MM.1S (cell line): Measurements from ENCODE around the gene HSPB3.
"Not testable (repeated sequence)": the region's sequence is repeated elsewhere in the genome, so short reads cannot be mapped to it uniquely, and the experiment has no call there.

Experiments
- DNase-seq: peaks from one replicate; pipeline ENCODE4 v3.0.0-alpha.2; 2015
- H2AFZ ChIP-seq: fragments of 300-600 bp; sonication (generic); 2 replicates; pipeline ENCODE4 v1.6.0; 2016; ENCODE audit warnings: antibody characterized with exemption, low read length
- H3F3A ChIP-seq: fragments of 300-600 bp; sonication (generic); 2 replicates; pipeline ENCODE4 v1.6.1; 2016; ENCODE audit warnings: mild to moderate bottlenecking, antibody characterized with exemption, low read length, moderate library complexity, mixed read lengths; ENCODE audit not compliant: insufficient read depth
- H3K27ac ChIP-seq: fragments of 300-600 bp; sonication (generic); 2 replicates; pipeline ENCODE4 v1.5.1; 2016; ENCODE audit warnings: mild to moderate bottlenecking, low read length
- H3K27me3 ChIP-seq: fragments of 300-600 bp; sonication (generic); replicated peaks from 2 replicates; pipeline ENCODE4 v1.6.0; 2016; ENCODE audit warnings: low read length; ENCODE audit not compliant: insufficient read depth
- H3K36me3 ChIP-seq: fragments of 300-600 bp; sonication (generic); replicated peaks from 2 replicates; pipeline ENCODE4 v1.6.1; 2016; ENCODE audit warnings: mild to moderate bottlenecking, low read length, mixed read lengths; ENCODE audit not compliant: insufficient read depth
- H3K4me1 ChIP-seq: fragments of 300-600 bp; sonication (generic); 2 replicates; pipeline ENCODE4 v1.6.1; 2016; ENCODE audit warnings: low read length, mixed read lengths
- H3K4me2 ChIP-seq: fragments of 300-600 bp; sonication (generic); 2 replicates; pipeline ENCODE4 v1.6.0; 2016; ENCODE audit warnings: low read depth, low read length
- H3K4me3 ChIP-seq: fragments of 300-600 bp; sonication (generic); 2 replicates; pipeline ENCODE4 v1.5.1; 2016; ENCODE audit warnings: low read length, mixed read lengths
- H3K79me2 ChIP-seq: fragments of 300-600 bp; sonication (generic); 2 replicates; pipeline ENCODE4 v1.6.1; 2016; ENCODE audit warnings: mixed run types, low read length, mixed read lengths
- H3K9ac ChIP-seq: fragments of 300-600 bp; sonication (generic); 2 replicates; pipeline ENCODE4 v1.6.1; 2016; ENCODE audit warnings: low read length, mixed read lengths
- H3K9me2 ChIP-seq: fragments of 300-600 bp; sonication (generic); replicated peaks from 2 replicates; pipeline ENCODE4 v1.6.1; 2016; ENCODE audit warnings: mild to moderate bottlenecking, low read length, mixed read lengths; ENCODE audit not compliant: insufficient read depth
- H3K9me3 ChIP-seq: fragments of 300-600 bp; sonication (generic); replicated peaks from 2 replicates; pipeline ENCODE4 v1.6.1; 2016; ENCODE audit warnings: mild to moderate bottlenecking, low read length, mixed read lengths; ENCODE audit not compliant: insufficient read depth
- H4K20me1 ChIP-seq: fragments of 300-600 bp; sonication (generic); 2 replicates; pipeline ENCODE4 v1.6.1; 2016; ENCODE audit warnings: mild to moderate bottlenecking, low read length, moderate library complexity, mixed read lengths; ENCODE audit not compliant: insufficient read depth
- EZH2 ChIP-seq: fragments of 300-600 bp; sonication (generic); optimal IDR thresholded peaks from 2 replicates; pipeline ENCODE3; 2017; ENCODE audit warnings: low read depth, mild to moderate bottlenecking, antibody characterized with exemption, low read length, mixed read lengths
- EZH2phosphoT487 ChIP-seq: fragments of 300-600 bp; sonication (generic); IDR thresholded peaks from 2 replicates; pipeline ENCODE4 v1.6.1; 2018; ENCODE audit warnings: antibody characterized with exemption, low read length
- TF ChIP-seq, protein P1 (sequence below): fragments of 300-600 bp; sonication (generic); IDR thresholded peaks from 2 replicates; pipeline ENCODE4 v1.5.1; 2016; ENCODE audit warnings: antibody characterized with exemption, low read length, mixed read lengths

The HSPB3 gene

DNA sequence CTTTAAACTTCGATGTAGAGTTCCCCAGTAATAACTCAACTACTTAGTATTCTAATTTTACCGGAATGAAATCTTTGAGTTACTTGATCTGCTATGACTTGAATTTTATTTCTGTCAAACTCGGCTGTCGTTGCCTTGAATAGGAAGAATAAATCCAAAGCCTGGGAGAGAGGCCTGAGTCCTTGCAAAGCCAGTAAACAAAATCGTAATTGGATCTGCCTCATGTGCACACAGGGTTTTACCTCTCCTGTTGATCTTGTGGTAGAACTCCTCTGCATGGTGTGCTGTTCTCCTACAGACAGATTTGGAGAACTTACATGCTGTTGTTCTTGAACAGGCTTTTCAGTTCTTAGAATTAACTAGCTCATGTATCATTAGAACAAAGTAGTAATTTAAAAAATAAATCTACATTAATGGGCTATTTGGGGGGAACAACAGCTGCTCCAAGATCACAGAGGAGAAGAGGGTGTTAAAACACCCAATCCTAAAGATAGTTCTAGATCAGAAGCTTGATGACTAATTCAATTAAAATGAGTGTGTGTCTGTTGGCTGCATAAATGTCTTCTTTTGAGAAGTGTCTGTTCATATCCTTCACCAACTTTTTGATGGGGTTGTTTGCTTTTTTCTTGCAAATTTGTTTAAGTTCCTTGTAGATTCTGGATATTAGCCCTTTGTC lies 28.9 kb downstream of the HSPB3 start:
- no peak overlapping the region for H3K4me3 ChIP-seq
- H3F3A ChIP-seq, result no peaks in the 10 kb centered on the region
- no peaks in the 10 kb centered on the region for H4K20me1 ChIP-seq
- H3K4me1 ChIP-seq, result no peaks in the 10 kb centered on the region
- DNase-seq, result no peak
- no peaks in the 10 kb centered on the region for H3K36me3 ChIP-seq
- no peak for TF ChIP-seq EZH2
- no peak for TF ChIP-seq EZH2phosphoT487
- TF ChIP-seq, protein P1, sequence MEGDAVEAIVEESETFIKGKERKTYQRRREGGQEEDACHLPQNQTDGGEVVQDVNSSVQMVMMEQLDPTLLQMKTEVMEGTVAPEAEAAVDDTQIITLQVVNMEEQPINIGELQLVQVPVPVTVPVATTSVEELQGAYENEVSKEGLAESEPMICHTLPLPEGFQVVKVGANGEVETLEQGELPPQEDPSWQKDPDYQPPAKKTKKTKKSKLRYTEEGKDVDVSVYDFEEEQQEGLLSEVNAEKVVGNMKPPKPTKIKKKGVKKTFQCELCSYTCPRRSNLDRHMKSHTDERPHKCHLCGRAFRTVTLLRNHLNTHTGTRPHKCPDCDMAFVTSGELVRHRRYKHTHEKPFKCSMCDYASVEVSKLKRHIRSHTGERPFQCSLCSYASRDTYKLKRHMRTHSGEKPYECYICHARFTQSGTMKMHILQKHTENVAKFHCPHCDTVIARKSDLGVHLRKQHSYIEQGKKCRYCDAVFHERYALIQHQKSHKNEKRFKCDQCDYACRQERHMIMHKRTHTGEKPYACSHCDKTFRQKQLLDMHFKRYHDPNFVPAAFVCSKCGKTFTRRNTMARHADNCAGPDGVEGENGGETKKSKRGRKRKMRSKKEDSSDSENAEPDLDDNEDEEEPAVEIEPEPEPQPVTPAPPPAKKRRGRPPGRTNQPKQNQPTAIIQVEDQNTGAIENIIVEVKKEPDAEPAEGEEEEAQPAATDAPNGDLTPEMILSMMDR, result no peak
- no peaks in the 10 kb centered on the region for H3K9me2 ChIP-seq
- H3K4me2 ChIP-seq, result no peak overlapping the region
- H3K9ac ChIP-seq, result no peak overlapping the region
- no peak overlapping the region for H3K27ac ChIP-seq
- H3K9me3 ChIP-seq, result no peaks in the 10 kb centered on the region
- H3K79me2 ChIP-seq, result no peaks in the 10 kb centered on the region
- H2AFZ ChIP-seq, result no peak overlapping the region
- H3K27me3 ChIP-seq, result no peaks in the 10 kb centered on the region

GRCh38 chr5:54485659-54486058 lies 30.2 kb downstream of the HSPB3 start:
- not testable (repeated sequence) for H3K9me3 ChIP-seq, H2AFZ ChIP-seq, H3K9ac ChIP-seq, H3K27me3 ChIP-seq, H3F3A ChIP-seq, H3K4me3 ChIP-seq, H4K20me1 ChIP-seq, DNase-seq, H3K36me3 ChIP-seq, H3K27ac ChIP-seq, H3K4me1 ChIP-seq, H3K9me2 ChIP-seq, H3K79me2 ChIP-seq, H3K4me2 ChIP-seq

- not testable (repeated sequence) for H3K36me3 ChIP-seq, H3K9ac ChIP-seq, DNase-seq, H2AFZ ChIP-seq, H3K4me3 ChIP-seq, H3K4me2 ChIP-seq, H4K20me1 ChIP-seq, H3K27me3 ChIP-seq, H3F3A ChIP-seq, H3K9me3 ChIP-seq, H3K27ac ChIP-seq, H3K9me2 ChIP-seq, H3K79me2 ChIP-seq
- H3K4me1 ChIP-seq, result peaks cover 12% of the 10 kb centered on the region
These were observed 34.1 kb downstream of the HSPB3 start for GRCh38 chr5:54489648-54489979.

GRCh38 chr5:54491326-54491725 lies 35.8 kb downstream of the HSPB3 start:
- Histone ChIP-seq H3K4me1 (peaks cover 12% of the 10 kb centered on the region), H3K79me2 (no peaks in the 10 kb centered on the region), H4K20me1 (no peaks in the 10 kb centered on the region), H3K9me3 (no peaks in the 10 kb centered on the region), H3K9me2 (no peaks in the 10 kb centered on the region), H3K27ac (no peak overlapping the region), H3K27me3 (no peaks in the 10 kb centered on the region), H3K4me3 (no peak overlapping the region), H3K4me2 (no peak overlapping the region), H3K36me3 (no peaks in the 10 kb centered on the region), H2AFZ (no peak overlapping the region), H3K9ac (no peak overlapping the region), H3F3A (no peaks in the 10 kb centered on the region)
- TF ChIP-seq EZH2phosphoT487 (no peak), EZH2 (no peak)
- TF ChIP-seq, protein P1, result no peak
- DNase-seq, result no peak
